OCI-LY7 (cell line): ENCODE results near the gene LRRC4C.

Experiments used
- CTCF ChIP-seq: fragments of 200-600 bp; sonication (generic); conservative IDR thresholded peaks from 2 replicates; pipeline ENCODE4 v1.5.1; 2014; ENCODE audit warnings: mild to moderate bottlenecking, antibody characterized with exemption, low read length, moderate library complexity, mixed read lengths
- EZH2phosphoT487 ChIP-seq: fragments of 200-600 bp; sonication (generic); IDR thresholded peaks from 2 replicates; pipeline ENCODE4 v1.6.1; 2018; ENCODE audit warnings: low read depth, borderline replicate concordance, mild to moderate bottlenecking, mixed run types, antibody characterized with exemption, low read length, moderate library complexity, mixed read lengths

- TF ChIP-seq CTCF = no peak
- TF ChIP-seq EZH2phosphoT487 = no peak
These were observed 1171.3 kb downstream of the LRRC4C start for GRCh38 chr11:40287916-40288803.
